Nephron progenitor cell (in vitro differentiated cells): Measurements from ENCODE around the gene MAP1LC3B2.

ENCODE experiments used
- DNase-seq: peaks from one replicate; pipeline ENCODE4 v3.0.0; 2021
- H3K27ac Mint-ChIP-seq: 2 replicates; pipeline ENCODE4 v1.8.0; 2021; ENCODE audit warnings: mild to moderate bottlenecking, moderate library complexity, mixed read lengths
- H3K27me3 Mint-ChIP-seq: 2 replicates; pipeline ENCODE4 v1.8.0; 2021; ENCODE audit warnings: mild to moderate bottlenecking, low read depth, mixed read lengths; ENCODE audit not compliant: poor library complexity
- H3K36me3 Mint-ChIP-seq: 2 replicates; pipeline ENCODE4 v1.8.0; 2021; ENCODE audit warnings: low read depth, mixed read lengths
- H3K4me1 Mint-ChIP-seq: 2 replicates; pipeline ENCODE4 v1.8.0; 2021; ENCODE audit warnings: mixed read lengths
- H3K4me3 Mint-ChIP-seq: 2 replicates; pipeline ENCODE4 v1.8.0; 2021; ENCODE audit warnings: mild to moderate bottlenecking, moderate library complexity, mixed read lengths
- H3K9me3 Mint-ChIP-seq: 2 replicates; pipeline ENCODE4 v1.8.0; 2021; ENCODE audit warnings: mild to moderate bottlenecking, moderate library complexity, mixed read lengths
- CTCF ChIP-seq: fragments of 200-600 bp; sonication (generic); IDR thresholded peaks from 2 replicates; pipeline ENCODE4 v1.5.0; 2021; ENCODE audit warnings: antibody characterized with exemption

MAP1LC3B2 gene

GRCh38 chr12:116559162-116559935, at the start of gene MAP1LC3B2:
TSS of gene MAP1LC3B2 (plus strand) at chr12:116559381. CDS start at chr12:116575943, 16,562 bp downstream.
- H3K36me3 Mint-ChIP-seq: peaks cover 16% of the 10 kb centered on the region
- H3K27me3 Mint-ChIP-seq: no peaks in the 10 kb centered on the region
- peak within 1 kb of the TSS; percentile 99 for H3K27ac Mint-ChIP-seq
- H3K4me3 Mint-ChIP-seq: no peak within 1 kb of the TSS
- no peak for DNase-seq
- TF ChIP-seq CTCF: no peak
- peaks cover 28% of the 10 kb centered on the region for H3K4me1 Mint-ChIP-seq
- peaks cover 26% of the 10 kb centered on the region for H3K9me3 Mint-ChIP-seq

GRCh38 chr12:116513944-116514343, 45.2 kb upstream of the MAP1LC3B2 start:
- Mint-ChIP-seq H3K4me3 (no peak overlapping the region), H3K9me3 (no peaks in the 10 kb centered on the region), H3K27ac (peak overlapping the region; percentile 29), H3K27me3 (peaks cover 17% of the 10 kb centered on the region), H3K4me1 (peaks cover 58% of the 10 kb centered on the region), H3K36me3 (no peaks in the 10 kb centered on the region)
- no peak for DNase-seq
- TF ChIP-seq CTCF: no peak

- H3K4me3 Mint-ChIP-seq: no peak overlapping the region
- H3K4me1 Mint-ChIP-seq: peaks cover 66% of the 10 kb centered on the region
- no peak for TF ChIP-seq CTCF
Observed at GRCh38 chr12:116515684-116516083, 43.5 kb upstream of the MAP1LC3B2 start.

GRCh38 chr12:116516657-116517056, 42.5 kb upstream of the MAP1LC3B2 start:
- TF ChIP-seq CTCF: no peak
- H3K4me1 Mint-ChIP-seq: peaks cover 76% of the 10 kb centered on the region
- H3K36me3 Mint-ChIP-seq: no peaks in the 10 kb centered on the region
- DNase-seq: no peak
- H3K27ac Mint-ChIP-seq: no peak overlapping the region
- peaks cover 13% of the 10 kb centered on the region for H3K27me3 Mint-ChIP-seq
- no peaks in the 10 kb centered on the region for H3K9me3 Mint-ChIP-seq
- H3K4me3 Mint-ChIP-seq: no peak overlapping the region

More at GRCh38 chr12:116515684-116516083, 43.5 kb upstream of the MAP1LC3B2 start:
- no peaks in the 10 kb centered on the region for H3K9me3 Mint-ChIP-seq
- DNase-seq: no peak
- no peaks in the 10 kb centered on the region for H3K36me3 Mint-ChIP-seq
- H3K27me3 Mint-ChIP-seq: peaks cover 17% of the 10 kb centered on the region
- H3K27ac Mint-ChIP-seq: peak overlapping the region; percentile 75

GRCh38 chr12:116517431-116518045, 41.6 kb upstream of the MAP1LC3B2 start:
- H3K36me3 Mint-ChIP-seq: no peaks in the 10 kb centered on the region
- H3K27me3 Mint-ChIP-seq: peaks cover 13% of the 10 kb centered on the region
- no peak for TF ChIP-seq CTCF
- H3K4me1 Mint-ChIP-seq: peaks cover 81% of the 10 kb centered on the region
- DNase-seq: no peak
- peak overlapping the region; percentile 23 for H3K27ac Mint-ChIP-seq
- no peaks in the 10 kb centered on the region for H3K9me3 Mint-ChIP-seq
- H3K4me3 Mint-ChIP-seq: no peak overlapping the region
